NT2/D1 (cell line): ENCODE measurements around the gene PEX12.

Experiments
- DNase-seq: peaks from one replicate; pipeline ENCODE4 v3.0.0-alpha.2; 2011; ENCODE audit warnings: low read depth, low spot score
- H3K27me3 ChIP-seq: 2 replicates; pipeline ENCODE4 v1.6.0; 2011; ENCODE audit warnings: mild to moderate bottlenecking; ENCODE audit not compliant: insufficient read length, insufficient read depth
- H3K36me3 ChIP-seq: 2 replicates; pipeline ENCODE4 v1.6.1; 2011; ENCODE audit warnings: mild to moderate bottlenecking, low read length, mixed read lengths; ENCODE audit not compliant: insufficient read depth, insufficient read length
- H3K4me1 ChIP-seq: 2 replicates; pipeline ENCODE4 v1.5.1; 2011; ENCODE audit not compliant: insufficient read depth, insufficient read length
- H3K4me3 ChIP-seq: 2 replicates; pipeline ENCODE4 v1.5.1; 2011; ENCODE audit warnings: low read depth; ENCODE audit not compliant: insufficient read length
- H3K9ac ChIP-seq: 2 replicates; pipeline ENCODE4 v1.6.0; 2011; ENCODE audit warnings: low read depth; ENCODE audit not compliant: insufficient read length
- H3K9me3 ChIP-seq: 2 replicates; pipeline ENCODE4 v1.5.1; 2011; ENCODE audit warnings: mild to moderate bottlenecking, low read length; ENCODE audit not compliant: insufficient read depth
- SUZ12 ChIP-seq: IDR thresholded peaks from 2 replicates; pipeline ENCODE4 v1.6.1; 2011; ENCODE audit not compliant: insufficient read length, insufficient read depth; ENCODE audit errors: extremely low read depth
- YY1 ChIP-seq: IDR thresholded peaks from 2 replicates; pipeline ENCODE4 v1.6.1; 2011; ENCODE audit not compliant: insufficient read length, insufficient read depth
- ZNF274 ChIP-seq: IDR thresholded peaks from 2 replicates; pipeline ENCODE4 v1.6.1; 2011; ENCODE audit warnings: mild to moderate bottlenecking, low read depth, low read length

The PEX12 gene

DNA sequence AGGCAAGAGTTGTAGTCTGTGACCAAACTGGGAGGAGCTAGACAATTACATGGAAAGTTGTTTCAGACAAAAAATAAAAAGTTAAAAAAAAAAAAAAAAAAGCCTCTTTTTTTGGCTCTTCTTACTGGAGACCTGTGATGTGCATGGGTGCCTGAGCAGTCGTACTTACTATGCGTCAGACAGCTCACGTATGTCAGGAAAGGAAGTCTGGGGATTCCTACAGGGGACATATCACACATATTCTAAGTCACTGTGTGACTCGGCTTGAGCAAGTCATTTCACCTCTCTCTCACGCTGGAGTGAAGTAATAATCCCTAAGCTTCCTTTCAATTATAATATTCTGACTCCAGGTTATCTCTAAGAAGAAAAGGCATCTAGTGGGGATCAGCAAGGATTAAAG is 23.7 kb downstream of the PEX12 start:
- no peaks in the 10 kb centered on the region for H3K27me3 ChIP-seq
- H3K36me3 ChIP-seq, result no peaks in the 10 kb centered on the region
- no peak for TF ChIP-seq YY1
- TF ChIP-seq ZNF274, result no peak
- no peak for TF ChIP-seq SUZ12
- no peak for DNase-seq
- H3K9ac ChIP-seq, result no peak overlapping the region
- no peaks in the 10 kb centered on the region for H3K9me3 ChIP-seq
- no peaks in the 10 kb centered on the region for H3K4me1 ChIP-seq
- H3K4me3 ChIP-seq, result no peak overlapping the region

DNA sequence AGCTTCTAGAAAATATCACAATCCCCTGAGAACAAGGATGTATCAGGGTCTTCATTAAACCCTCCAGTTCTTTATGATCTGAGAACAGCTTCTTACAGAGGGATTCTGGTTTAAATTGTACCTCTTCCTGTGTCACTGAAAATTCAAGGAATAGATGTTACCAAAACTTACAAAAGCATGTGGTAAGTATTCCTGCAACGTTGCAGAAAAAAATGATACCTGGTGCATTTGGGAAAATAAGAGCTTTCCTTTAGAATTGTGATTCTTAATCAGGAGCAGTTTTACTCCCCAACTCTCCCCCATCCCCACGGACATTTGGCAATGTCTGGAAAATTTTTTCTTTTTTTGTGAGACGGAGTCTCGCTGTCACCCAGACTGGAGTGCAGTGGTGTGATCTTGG is 25.1 kb downstream of the PEX12 start:
- Histone ChIP-seq H3K4me3 (no peak overlapping the region), H3K9ac (no peak overlapping the region), H3K4me1 (no peaks in the 10 kb centered on the region), H3K36me3 (no peaks in the 10 kb centered on the region), H3K9me3 (no peaks in the 10 kb centered on the region), H3K27me3 (no peaks in the 10 kb centered on the region)
- no peak for DNase-seq
- TF ChIP-seq SUZ12, result no peak
- no peak for TF ChIP-seq YY1
- no peak for TF ChIP-seq ZNF274

DNA sequence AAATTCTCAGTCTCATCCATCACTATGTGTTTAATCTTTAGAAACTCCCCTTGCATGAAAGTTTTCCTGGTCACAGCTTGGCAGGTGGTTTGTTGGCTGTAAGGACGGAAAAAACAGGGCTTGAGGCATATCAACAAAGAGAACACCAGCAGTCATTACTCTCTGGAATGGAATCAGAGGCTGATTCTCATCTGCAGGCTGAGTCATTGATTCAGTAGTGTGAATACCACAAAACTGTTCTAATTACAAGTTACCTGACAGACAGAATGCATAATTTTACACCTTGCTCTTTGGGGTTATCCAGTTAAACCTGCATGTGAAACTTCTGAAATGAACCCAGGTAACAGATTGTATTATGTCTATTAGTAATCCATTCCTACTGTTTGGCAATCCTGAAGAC is 29.4 kb downstream of the PEX12 start:
- no peak overlapping the region for H3K9ac ChIP-seq
- H3K36me3 ChIP-seq, result no peaks in the 10 kb centered on the region
- H3K4me1 ChIP-seq, result no peaks in the 10 kb centered on the region
- H3K27me3 ChIP-seq, result no peaks in the 10 kb centered on the region
- H3K4me3 ChIP-seq, result no peak overlapping the region
- no peak for DNase-seq
- no peak for TF ChIP-seq SUZ12
- no peak for TF ChIP-seq ZNF274
- H3K9me3 ChIP-seq, result no peaks in the 10 kb centered on the region

DNA sequence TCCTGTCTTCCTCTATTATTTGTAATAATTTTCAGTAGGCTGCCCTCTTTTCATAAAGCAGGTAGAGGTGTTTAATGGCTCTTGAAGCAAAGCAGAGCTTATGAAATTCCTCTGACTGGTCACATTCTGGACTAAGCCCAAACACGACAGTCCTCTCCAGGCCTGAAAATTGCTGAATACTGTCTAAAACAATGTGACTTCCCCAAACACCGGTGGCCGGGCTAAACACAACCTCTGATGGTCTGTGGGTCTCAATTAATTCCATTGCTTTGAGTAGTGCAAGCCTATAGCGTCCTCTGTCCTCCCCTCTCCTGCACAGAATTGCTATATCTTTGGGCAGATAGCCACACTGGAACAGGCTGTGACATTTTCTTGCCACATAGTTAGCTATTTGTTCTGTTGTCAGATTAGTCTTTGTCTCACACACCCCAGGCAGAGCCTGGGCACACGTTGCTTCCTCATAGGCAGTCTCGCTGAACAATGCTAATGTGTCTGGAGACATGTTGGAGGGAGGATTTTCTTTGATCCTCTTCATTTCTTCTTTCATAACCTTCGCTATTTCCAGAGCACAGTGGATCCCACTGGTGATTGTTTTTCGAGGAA is 30.1 kb downstream of the PEX12 start:
- H3K9me3 ChIP-seq, result no peaks in the 10 kb centered on the region
- no peaks in the 10 kb centered on the region for H3K4me1 ChIP-seq
- H3K36me3 ChIP-seq, result no peaks in the 10 kb centered on the region
- H3K4me3 ChIP-seq, result no peak overlapping the region
- TF ChIP-seq ZNF274, result no peak
- no peak for TF ChIP-seq SUZ12
- no peak for TF ChIP-seq YY1
- DNase-seq, result no peak
- no peak overlapping the region for H3K9ac ChIP-seq
- no peaks in the 10 kb centered on the region for H3K27me3 ChIP-seq

DNA sequence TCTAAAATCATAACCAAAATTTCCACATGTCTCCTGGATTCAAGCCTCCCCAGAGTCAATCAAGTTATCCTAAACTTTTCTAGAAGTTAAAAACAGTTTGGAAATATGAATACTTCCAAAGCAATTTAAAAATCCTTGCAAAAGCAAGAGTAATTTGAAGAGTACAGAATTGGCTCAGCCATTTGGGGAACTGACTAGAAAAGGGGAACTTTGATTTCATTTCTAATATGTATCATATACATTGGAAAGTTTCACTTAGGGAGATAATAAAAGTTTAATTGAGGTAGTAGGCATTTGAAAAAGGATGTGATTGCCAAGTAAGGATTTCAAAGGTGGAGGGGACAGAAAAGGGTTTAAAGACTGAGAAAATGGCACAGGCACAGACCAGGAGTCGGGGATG is 31.9 kb downstream of the PEX12 start:
- TF ChIP-seq ZNF274, result no peak
- H3K9me3 ChIP-seq, result no peaks in the 10 kb centered on the region
- H3K4me1 ChIP-seq, result no peaks in the 10 kb centered on the region
- no peak overlapping the region for H3K9ac ChIP-seq
- no peaks in the 10 kb centered on the region for H3K36me3 ChIP-seq
- DNase-seq, result no peak
- no peaks in the 10 kb centered on the region for H3K27me3 ChIP-seq
- H3K4me3 ChIP-seq, result no peak overlapping the region

DNA sequence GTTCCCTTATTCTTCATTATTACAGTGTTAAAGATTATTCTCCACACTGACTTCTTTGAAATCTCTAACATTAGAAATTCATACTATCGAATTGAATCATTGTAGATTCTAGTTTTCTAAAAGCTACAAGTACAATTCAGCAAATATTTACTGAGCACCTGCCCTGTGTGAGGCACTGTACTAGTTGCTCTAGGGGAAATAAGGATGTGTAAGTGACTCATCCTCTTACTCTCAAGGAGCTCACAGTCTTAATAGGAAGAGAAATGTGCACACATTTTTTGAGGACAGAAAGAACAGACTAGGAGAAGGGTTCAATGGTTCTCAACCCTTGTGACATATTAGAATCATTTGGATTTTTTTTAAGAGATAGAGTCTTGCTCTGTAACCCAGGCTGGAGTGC is 33.2 kb downstream of the PEX12 start:
- H3K27me3 ChIP-seq, result no peaks in the 10 kb centered on the region
- H3K9me3 ChIP-seq, result no peaks in the 10 kb centered on the region
- DNase-seq, result no peak
- H3K36me3 ChIP-seq, result no peaks in the 10 kb centered on the region
- TF ChIP-seq YY1 (no peak), ZNF274 (no peak), SUZ12 (no peak)
- H3K4me1 ChIP-seq, result no peaks in the 10 kb centered on the region
- no peak overlapping the region for H3K9ac ChIP-seq
- H3K4me3 ChIP-seq, result no peak overlapping the region

DNA sequence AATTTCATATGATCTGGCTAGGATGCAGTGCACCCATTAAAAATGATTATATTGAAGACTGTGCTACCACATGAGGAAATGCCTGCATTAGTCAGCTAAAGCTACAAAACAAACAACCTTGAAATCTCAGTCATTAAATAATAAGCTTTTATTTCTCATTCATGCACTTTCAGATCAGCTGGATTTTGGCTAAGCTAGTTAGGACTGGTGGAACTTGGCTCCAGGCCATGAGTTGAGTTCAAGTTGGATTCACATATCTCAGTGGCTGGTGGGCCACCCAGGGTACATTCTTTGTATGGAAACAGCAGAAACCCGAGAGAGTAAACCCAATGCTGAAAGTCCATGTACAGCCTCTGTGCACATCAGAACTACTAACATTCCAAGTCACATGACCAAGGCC is 34.5 kb downstream of the PEX12 start:
- no peak overlapping the region for H3K4me3 ChIP-seq
- no peak overlapping the region for H3K9ac ChIP-seq
- H3K27me3 ChIP-seq, result no peaks in the 10 kb centered on the region
- H3K36me3 ChIP-seq, result no peaks in the 10 kb centered on the region
- H3K9me3 ChIP-seq, result no peaks in the 10 kb centered on the region
- TF ChIP-seq SUZ12 (no peak), YY1 (no peak), ZNF274 (no peak)
- DNase-seq, result no peak
- H3K4me1 ChIP-seq, result no peaks in the 10 kb centered on the region

DNA sequence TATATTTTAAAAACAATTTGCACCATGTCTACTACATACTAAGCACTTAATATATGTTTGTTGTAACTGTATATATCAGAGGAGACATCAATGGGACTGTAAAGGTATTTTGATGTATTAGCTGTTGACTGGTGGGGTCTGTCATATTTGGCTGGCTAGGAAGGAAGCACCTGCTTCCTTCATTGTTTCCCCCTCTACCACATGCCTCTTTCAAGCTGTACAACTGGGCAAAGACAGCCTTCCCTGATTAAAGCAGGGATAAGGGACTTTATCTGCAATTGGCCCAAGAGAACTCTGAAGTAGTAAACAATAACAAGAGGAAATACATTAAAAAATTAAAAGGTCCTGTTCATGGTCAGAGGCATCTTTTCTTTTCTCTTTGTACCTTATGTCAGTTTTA is 35.4 kb downstream of the PEX12 start:
- TF ChIP-seq SUZ12 (no peak), ZNF274 (no peak), YY1 (no peak)
- H3K4me1 ChIP-seq, result no peaks in the 10 kb centered on the region
- no peak for DNase-seq
- no peaks in the 10 kb centered on the region for H3K9me3 ChIP-seq
- H3K9ac ChIP-seq, result no peak overlapping the region
- no peaks in the 10 kb centered on the region for H3K27me3 ChIP-seq
- H3K36me3 ChIP-seq, result no peaks in the 10 kb centered on the region
- no peak overlapping the region for H3K4me3 ChIP-seq
